GM12878 (cell line): ENCODE data around the gene CFAP54. TPM values are rescaled to one million over a fixed set of nuclear protein-coding genes. Genes with fewer than 3 reads are reported as not detected.

Experiments used
- BACH1 ChIP-seq: fragments of 450-650 bp; IDR thresholded peaks from 2 replicates; pipeline ENCODE4 v1.6.1; 2017; ENCODE audit warnings: mild to moderate bottlenecking, borderline replicate concordance
- BMI1 ChIP-seq: fragments of 450-650 bp; IDR thresholded peaks from 2 replicates; pipeline ENCODE4 v1.6.1; 2016; ENCODE audit warnings: mild to moderate bottlenecking, moderate library complexity, borderline replicate concordance
- CBFB ChIP-seq: IDR thresholded peaks from 2 replicates; pipeline ENCODE4 v1.6.1; 2016; ENCODE audit warnings: antibody characterized with exemption, low read depth
- EED ChIP-seq: sonication (generic); IDR thresholded peaks from 2 replicates; pipeline ENCODE4 v1.6.1; 2016; ENCODE audit warnings: antibody characterized with exemption, low read depth
- EP300 ChIP-seq, 2 experiments: fragments of 150-350 bp in 1 of 2; IDR thresholded peaks; 2 replicates each; pipeline ENCODE4 v1.6.1; 2011 to 2012; ENCODE audit warnings: low read depth in 2 of 2, low read length in 2 of 2, borderline replicate concordance in 1 of 2, improper control_type of control experiment in 1 of 2, inconsistent platforms in 1 of 2; ENCODE audit not compliant: control insufficient read depth in 1 of 2
- GABPA ChIP-seq: IDR thresholded peaks from 2 replicates; pipeline ENCODE4 v1.6.1; 2014; ENCODE audit warnings: antibody characterized with exemption, low read depth, mild to moderate bottlenecking, inconsistent platforms
- KLF5 ChIP-seq: fragments of 450-650 bp; IDR thresholded peaks from 2 replicates; pipeline ENCODE4 v1.6.1; 2014; ENCODE audit warnings: mild to moderate bottlenecking; ENCODE audit not compliant: partially characterized antibody
- MYC ChIP-seq: IDR thresholded peaks from 2 replicates; pipeline ENCODE4 v1.6.1; 2011; ENCODE audit warnings: mild to moderate bottlenecking, low read length, moderate library complexity, inconsistent platforms; ENCODE audit not compliant: insufficient read depth, insufficient replicate concordance, insufficient read length, severe bottlenecking
- NFYB ChIP-seq: IDR thresholded peaks from 2 replicates; pipeline ENCODE4 v1.6.1; 2011; ENCODE audit warnings: low read depth, mild to moderate bottlenecking, low read length, improper control_type of control experiment, moderate library complexity; ENCODE audit not compliant: insufficient read depth
- NR2F1 ChIP-seq: fragments of 450-650 bp; conservative IDR thresholded peaks from 2 replicates; pipeline ENCODE4 v1.6.1; 2017; ENCODE audit warnings: mild to moderate bottlenecking
- POLR2AphosphoS2 ChIP-seq: IDR thresholded peaks from 2 replicates; pipeline ENCODE4 v1.6.1; 2011; ENCODE audit warnings: low read depth, mild to moderate bottlenecking, low read length, improper control_type of control experiment, moderate library complexity
- RAD21 ChIP-seq: IDR thresholded peaks from 2 replicates; pipeline ENCODE4 v1.6.1; 2011; ENCODE audit warnings: mild to moderate bottlenecking, low read depth, low read length, moderate library complexity; ENCODE audit not compliant: insufficient read depth
- RELA ChIP-seq: fragments of 450-650 bp; IDR thresholded peaks from 2 replicates; pipeline ENCODE4 v1.8.0; 2014; ENCODE audit warnings: borderline replicate concordance; ENCODE audit not compliant: partially characterized antibody
- RFX5 ChIP-seq: IDR thresholded peaks from 2 replicates; pipeline ENCODE4 v1.6.1; 2011; ENCODE audit warnings: low read depth, low read length, improper control_type of control experiment
- SMARCA5 ChIP-seq: fragments of 450-650 bp; IDR thresholded peaks from 2 replicates; pipeline ENCODE4 v1.6.1; 2017; ENCODE audit warnings: mild to moderate bottlenecking
- SUPT20H ChIP-seq: IDR thresholded peaks from 2 replicates; pipeline ENCODE4 v1.6.1; 2011; ENCODE audit warnings: low read depth, mild to moderate bottlenecking, low read length, moderate library complexity, borderline replicate concordance; ENCODE audit not compliant: control insufficient read depth
- TAF1 ChIP-seq: IDR thresholded peaks from 2 replicates; pipeline ENCODE4 v1.6.1; 2011; ENCODE audit warnings: mild to moderate bottlenecking, low read depth, low read length, borderline replicate concordance
- TCF3 ChIP-seq: IDR thresholded peaks from 2 replicates; pipeline ENCODE4 v1.6.1; 2012; ENCODE audit warnings: low read depth, mild to moderate bottlenecking, low read length, borderline replicate concordance; ENCODE audit not compliant: insufficient read depth
- YY1 ChIP-seq: IDR thresholded peaks from 2 replicates; pipeline ENCODE4 v1.6.1; 2011; ENCODE audit warnings: low read depth, mild to moderate bottlenecking, low read length
- ZNF217 ChIP-seq: fragments of 450-650 bp; IDR thresholded peaks from 2 replicates; pipeline ENCODE4 v1.6.1; 2017; ENCODE audit warnings: antibody characterized with exemption, mild to moderate bottlenecking
- ZNF24 ChIP-seq: fragments of 450-650 bp; IDR thresholded peaks from 2 replicates; pipeline ENCODE4 v1.6.1; 2017; ENCODE audit warnings: antibody characterized with exemption, mild to moderate bottlenecking
- ZNF384 ChIP-seq: IDR thresholded peaks from 2 replicates; pipeline ENCODE4 v1.6.1; 2012; ENCODE audit warnings: low read depth, mild to moderate bottlenecking, low read length, improper control_type of control experiment, borderline replicate concordance
- polyA plus RNA-seq, 11 experiments: library from polyadenylated mRNA; depleted of rRNA in 4 of 11; unstranded in 6 of 11; stranded (reverse) in 5 of 11; fragments of >200 nt; fragmentation: Nextera tagmentation in 4 of 11; fragmentation: Illumina TruSeq in 1 of 11; extraction: Ambion mirVana in 4 of 11; extraction: Trizol in 1 of 11; gene quantifications; 1 replicate in 1 of 11; 2 replicates in 10 of 11; pipeline versions ENCODE4 v1.2.1 to v1.2.3, GENCODE V29; 2011 to 2016; ENCODE audit warnings: inconsistent platforms in 2 of 11, missing spikeins in 2 of 11, low read depth in 1 of 11
- total RNA-seq, 4 experiments: library from RNA; depleted of rRNA in 3 of 4; stranded (reverse); fragments of >200 nt in 3 of 4; fragmentation: Illumina TruSeq in 1 of 4; extraction: Trizol in 1 of 4; gene quantifications; 2 replicates each; pipeline versions ENCODE4 v1.2.1 to v1.2.3, GENCODE V29; 2013 to 2021
- TF ChIP-seq, protein P1 (sequence below): fragments of 450-650 bp; IDR thresholded peaks from 2 replicates; pipeline ENCODE4 v1.6.1; 2018; ENCODE audit warnings: borderline replicate concordance, mild to moderate bottlenecking; ENCODE audit not compliant: partially characterized antibody
- TF ChIP-seq, protein P2 (sequence below): IDR thresholded peaks from 2 replicates; pipeline ENCODE4 v1.6.1; 2011; ENCODE audit warnings: borderline replicate concordance, low read depth, mild to moderate bottlenecking, moderate library complexity, low read length; ENCODE audit not compliant: insufficient read depth, poor library complexity, severe bottlenecking
- TF ChIP-seq, protein P3 (sequence below): IDR thresholded peaks from 2 replicates; pipeline ENCODE4 v1.6.1; 2012; ENCODE audit warnings: low read length, inconsistent platforms

The CFAP54 gene
- total and polyA plus RNA-seq, 10 of the 15 experiments (the other 5 are each of a cell fraction or from before 2014, with no cell fraction given): 0.19 to 1.5 (median 0.56) TPM

DNA sequence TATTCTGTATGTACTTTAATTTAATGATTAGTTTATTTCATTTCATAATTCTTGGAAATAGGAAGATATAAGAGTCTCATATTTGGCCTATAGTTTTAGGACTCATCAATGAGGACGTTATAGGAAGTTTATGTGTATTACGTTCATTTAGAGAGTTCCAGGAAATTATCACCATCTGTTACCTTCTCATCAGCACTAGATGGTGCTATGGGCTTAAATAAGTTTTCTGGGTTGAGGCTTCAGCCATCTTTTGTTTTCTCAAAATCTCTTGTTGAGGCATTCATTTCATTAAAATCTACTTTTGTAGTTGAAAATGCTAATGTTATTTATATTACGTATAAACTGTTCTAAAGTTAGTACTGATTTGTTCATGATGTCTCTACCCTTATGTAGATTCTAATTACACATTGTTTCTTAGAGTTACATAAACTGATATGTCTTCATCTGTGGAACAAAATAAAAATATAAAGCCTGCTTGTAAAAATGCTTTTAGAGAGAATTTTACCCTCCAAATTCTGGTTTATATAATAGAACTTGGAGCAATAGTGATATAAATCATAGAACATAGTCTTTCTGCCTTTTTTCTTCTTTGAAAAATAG is 89.2 kb downstream of the CFAP54 start (continued):
- peak; percentile 93 for TF ChIP-seq RAD21
- TF ChIP-seq, protein P1, sequence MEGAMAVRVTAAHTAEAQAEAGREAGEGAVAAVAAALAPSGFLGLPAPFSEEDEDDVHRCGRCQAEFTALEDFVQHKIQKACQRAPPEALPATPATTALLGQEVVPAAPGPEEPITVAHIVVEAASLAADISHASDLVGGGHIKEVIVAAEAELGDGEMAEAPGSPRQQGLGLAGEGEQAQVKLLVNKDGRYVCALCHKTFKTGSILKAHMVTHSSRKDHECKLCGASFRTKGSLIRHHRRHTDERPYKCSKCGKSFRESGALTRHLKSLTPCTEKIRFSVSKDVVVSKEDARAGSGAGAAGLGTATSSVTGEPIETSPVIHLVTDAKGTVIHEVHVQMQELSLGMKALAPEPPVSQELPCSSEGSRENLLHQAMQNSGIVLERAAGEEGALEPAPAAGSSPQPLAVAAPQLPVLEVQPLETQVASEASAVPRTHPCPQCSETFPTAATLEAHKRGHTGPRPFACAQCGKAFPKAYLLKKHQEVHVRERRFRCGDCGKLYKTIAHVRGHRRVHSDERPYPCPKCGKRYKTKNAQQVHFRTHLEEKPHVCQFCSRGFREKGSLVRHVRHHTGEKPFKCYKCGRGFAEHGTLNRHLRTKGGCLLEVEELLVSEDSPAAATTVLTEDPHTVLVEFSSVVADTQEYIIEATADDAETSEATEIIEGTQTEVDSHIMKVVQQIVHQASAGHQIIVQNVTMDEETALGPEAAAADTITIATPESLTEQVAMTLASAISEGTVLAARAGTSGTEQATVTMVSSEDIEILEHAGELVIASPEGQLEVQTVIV: no peak
- no peak for TF ChIP-seq TCF3
- TF ChIP-seq CBFB: no peak
- no peak for TF ChIP-seq MYC
- TF ChIP-seq ZNF217: no peak
- no peak for TF ChIP-seq RFX5
- TF ChIP-seq RELA: no peak
- TF ChIP-seq SMARCA5: peak; percentile 51; the same call in 1 of the 2 replicates
- no peak for TF ChIP-seq NR2F1
- TF ChIP-seq GABPA: no peak
- no peak for TF ChIP-seq SUPT20H
- peak; percentile 90; the same call in 1 of the 2 replicates for TF ChIP-seq YY1
- 0 out of 2 replicates have a peak, but pooled peaks have one; percentile 25 for TF ChIP-seq ZNF24
- TF ChIP-seq NFYB: no peak
- TF ChIP-seq, protein P2, sequence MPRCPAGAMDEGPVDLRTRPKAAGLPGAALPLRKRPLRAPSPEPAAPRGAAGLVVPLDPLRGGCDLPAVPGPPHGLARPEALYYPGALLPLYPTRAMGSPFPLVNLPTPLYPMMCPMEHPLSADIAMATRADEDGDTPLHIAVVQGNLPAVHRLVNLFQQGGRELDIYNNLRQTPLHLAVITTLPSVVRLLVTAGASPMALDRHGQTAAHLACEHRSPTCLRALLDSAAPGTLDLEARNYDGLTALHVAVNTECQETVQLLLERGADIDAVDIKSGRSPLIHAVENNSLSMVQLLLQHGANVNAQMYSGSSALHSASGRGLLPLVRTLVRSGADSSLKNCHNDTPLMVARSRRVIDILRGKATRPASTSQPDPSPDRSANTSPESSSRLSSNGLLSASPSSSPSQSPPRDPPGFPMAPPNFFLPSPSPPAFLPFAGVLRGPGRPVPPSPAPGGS: no peak
- TF ChIP-seq BMI1: no peak
- no peak for TF ChIP-seq EP300 (IDR thresholded peaks at IDR 0.05; ENCODE audit: borderline replicate concordance in 1 of 2, control insufficient read depth in 1 of 2, low read depth in 2 of 2, low read length in 2 of 2)
- TF ChIP-seq POLR2AphosphoS2: no peak
- TF ChIP-seq ZNF384: no peak
- no peak for TF ChIP-seq TAF1
- no peak for TF ChIP-seq BACH1
- TF ChIP-seq KLF5: no peak
- no peak for TF ChIP-seq EED
- TF ChIP-seq, protein P3, sequence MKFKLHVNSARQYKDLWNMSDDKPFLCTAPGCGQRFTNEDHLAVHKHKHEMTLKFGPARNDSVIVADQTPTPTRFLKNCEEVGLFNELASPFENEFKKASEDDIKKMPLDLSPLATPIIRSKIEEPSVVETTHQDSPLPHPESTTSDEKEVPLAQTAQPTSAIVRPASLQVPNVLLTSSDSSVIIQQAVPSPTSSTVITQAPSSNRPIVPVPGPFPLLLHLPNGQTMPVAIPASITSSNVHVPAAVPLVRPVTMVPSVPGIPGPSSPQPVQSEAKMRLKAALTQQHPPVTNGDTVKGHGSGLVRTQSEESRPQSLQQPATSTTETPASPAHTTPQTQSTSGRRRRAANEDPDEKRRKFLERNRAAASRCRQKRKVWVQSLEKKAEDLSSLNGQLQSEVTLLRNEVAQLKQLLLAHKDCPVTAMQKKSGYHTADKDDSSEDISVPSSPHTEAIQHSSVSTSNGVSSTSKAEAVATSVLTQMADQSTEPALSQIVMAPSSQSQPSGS: no peak
